Daoy (cell line): ENCODE data around the gene CTDP1. TPM values are rescaled to one million over a fixed set of nuclear protein-coding genes. Genes with fewer than 3 reads are reported as not detected.
"Not testable (repeated sequence)": the region's sequence is repeated elsewhere in the genome, so short reads cannot be mapped to it uniquely, and the experiment has no call there.

Experiments
- DNase-seq: peaks from one replicate; pipeline ENCODE4 v3.0.0-alpha.2; 2015; ENCODE audit warnings: low read depth
- total RNA-seq: library from RNA; depleted of rRNA; stranded (reverse); fragments of >200 nt; shearing (Covaris generic); gene quantifications from 2 replicates; pipeline ENCODE4 v1.2.3, GENCODE V29; 2014

The CTDP1 gene
- total RNA-seq, 1 experiment from 2014 or later: 13.9 TPM

DNA sequence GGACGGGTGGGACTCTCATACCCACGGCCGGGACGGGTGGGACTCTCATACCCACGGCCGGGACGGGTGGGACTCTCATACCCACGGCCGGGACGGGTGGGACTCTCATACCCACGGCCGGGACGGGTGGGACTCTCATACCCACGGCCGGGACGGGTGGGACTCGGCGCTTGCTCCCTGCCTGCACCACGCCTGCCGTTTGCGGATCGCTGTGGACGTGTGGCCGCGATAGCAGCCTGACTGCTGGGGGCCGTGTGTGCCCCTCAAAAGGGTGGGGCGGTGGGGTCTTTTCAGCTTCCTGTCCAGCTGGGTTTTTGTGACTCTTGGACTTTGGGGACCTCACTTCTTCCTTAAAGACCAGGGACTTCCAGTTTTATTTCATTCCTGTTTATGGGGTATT, 60.4 kb downstream of the CTDP1 start:
- DNase-seq: not testable (repeated sequence)

DNA sequence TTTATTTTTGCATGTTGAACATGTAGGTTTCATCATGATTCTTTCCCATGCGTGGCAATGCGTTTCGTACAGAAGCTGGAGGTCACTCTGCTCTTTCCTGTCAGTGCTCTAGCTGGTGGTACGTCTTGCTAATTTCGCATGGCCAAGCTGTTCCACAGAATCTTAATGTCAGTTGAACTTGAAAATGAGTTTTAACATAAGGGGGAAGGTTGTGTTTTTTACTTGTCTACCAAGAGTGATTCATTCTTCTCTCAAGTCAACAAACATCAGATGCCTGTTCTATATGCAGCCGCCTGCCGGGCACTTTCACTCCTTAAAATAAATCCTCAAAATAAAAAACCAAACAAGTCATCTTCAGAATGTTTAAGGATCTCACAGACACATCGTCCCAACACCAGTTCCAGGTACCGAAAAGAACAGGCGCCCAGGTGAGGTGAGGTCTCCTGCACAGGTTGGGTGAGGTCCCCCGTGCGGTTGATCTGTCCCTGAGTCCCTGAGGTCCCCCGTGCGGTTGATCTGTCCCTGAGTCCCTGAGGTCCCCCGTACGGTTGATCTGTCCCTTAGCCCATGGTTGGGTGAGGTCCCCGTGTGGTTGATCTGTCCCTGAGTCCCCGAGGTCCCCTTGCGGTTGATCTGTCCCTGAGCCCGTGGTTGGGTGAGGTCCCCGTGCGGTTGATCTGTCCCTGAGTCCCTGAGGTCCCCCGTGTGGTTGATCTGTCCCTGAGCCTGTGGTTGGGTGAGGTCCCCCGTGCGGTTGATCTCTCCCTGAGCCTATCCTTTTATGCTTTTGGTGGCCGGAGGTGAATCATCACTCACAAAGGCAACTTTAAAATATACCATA, 61.1 kb downstream of the CTDP1 start:
- no peak for DNase-seq

DNA sequence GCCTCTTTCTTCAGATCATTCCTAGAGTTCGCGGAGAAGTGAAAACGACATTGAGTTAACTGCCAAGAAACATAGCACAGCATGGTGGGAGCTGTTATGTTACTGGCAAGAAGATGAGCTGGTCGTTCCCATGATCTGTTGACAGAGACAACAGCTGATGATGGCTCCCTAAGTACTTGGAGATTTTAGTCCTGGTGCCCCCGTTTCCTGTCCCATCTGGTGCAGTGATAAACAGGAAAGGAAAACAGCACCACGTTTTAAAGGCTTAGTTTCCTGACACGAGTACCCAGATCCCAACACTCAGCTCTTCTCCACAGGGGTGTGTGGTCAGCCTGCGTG, 61.7 kb downstream of the CTDP1 start:
- DNase-seq: no peak

DNA sequence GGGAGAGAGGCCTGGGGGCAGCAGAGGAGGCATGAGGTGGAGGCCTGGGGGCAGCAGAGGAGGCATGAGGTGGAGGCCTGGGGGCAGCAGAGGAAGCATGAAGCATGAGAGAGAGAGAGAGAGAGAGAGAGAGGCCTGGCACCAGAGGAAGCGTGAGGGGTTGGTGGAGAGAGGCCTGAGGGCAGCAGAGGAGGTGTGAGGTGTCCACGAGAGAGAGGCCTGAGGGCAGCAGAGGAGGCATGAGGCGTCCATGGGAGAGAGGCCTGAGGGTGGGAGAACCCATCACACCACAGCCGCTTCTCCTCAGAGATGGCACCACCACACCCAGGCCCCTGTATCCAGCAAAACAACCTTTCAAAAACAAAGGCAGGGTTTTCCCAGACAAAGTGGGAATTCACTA, 62.5 kb downstream of the CTDP1 start:
- no peak for DNase-seq

- DNase-seq: no peak
Measured at GRCh38 chr18:79744625-79745024, 65.0 kb downstream of the CTDP1 start.

GRCh38 chr18:79746730-79747129, 67.1 kb downstream of the CTDP1 start:
- no peak for DNase-seq

DNA sequence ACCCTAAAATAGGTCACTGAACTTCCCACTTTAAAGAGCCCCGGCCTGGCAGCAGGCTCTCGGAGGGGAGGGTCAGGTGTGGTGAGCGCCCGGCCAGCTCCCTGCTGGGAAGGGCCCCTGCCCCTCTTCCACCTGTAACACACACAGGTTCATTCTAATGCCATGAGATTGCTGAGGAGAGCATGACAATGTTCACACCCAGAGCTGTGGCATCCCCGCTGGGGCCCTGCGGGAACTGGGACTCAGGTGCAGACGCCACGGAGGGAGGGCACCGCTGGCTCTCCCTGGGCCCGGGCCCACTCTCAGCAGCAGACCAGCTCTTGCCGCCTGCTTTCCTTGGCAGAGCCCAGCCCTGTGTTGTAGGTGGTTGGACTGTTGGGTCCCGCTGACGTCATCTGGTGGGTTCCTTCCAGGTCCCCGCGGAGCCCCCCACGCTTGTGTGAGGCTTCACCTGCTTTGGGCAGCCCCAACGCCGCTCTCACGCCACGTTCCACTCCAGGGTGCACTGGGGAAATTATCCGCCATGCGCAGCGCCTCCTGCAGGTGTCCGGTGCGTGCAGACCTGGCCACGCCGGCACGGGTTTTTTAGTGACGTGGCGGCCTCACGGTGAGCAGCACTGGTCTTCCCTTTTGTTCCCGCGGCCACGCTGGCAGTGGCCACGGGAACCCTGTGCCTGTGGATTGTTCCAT, 67.7 kb downstream of the CTDP1 start:
- no peak for DNase-seq

GRCh38 chr18:79748321-79749180, 68.9 kb downstream of the CTDP1 start:
- no peak for DNase-seq

DNA sequence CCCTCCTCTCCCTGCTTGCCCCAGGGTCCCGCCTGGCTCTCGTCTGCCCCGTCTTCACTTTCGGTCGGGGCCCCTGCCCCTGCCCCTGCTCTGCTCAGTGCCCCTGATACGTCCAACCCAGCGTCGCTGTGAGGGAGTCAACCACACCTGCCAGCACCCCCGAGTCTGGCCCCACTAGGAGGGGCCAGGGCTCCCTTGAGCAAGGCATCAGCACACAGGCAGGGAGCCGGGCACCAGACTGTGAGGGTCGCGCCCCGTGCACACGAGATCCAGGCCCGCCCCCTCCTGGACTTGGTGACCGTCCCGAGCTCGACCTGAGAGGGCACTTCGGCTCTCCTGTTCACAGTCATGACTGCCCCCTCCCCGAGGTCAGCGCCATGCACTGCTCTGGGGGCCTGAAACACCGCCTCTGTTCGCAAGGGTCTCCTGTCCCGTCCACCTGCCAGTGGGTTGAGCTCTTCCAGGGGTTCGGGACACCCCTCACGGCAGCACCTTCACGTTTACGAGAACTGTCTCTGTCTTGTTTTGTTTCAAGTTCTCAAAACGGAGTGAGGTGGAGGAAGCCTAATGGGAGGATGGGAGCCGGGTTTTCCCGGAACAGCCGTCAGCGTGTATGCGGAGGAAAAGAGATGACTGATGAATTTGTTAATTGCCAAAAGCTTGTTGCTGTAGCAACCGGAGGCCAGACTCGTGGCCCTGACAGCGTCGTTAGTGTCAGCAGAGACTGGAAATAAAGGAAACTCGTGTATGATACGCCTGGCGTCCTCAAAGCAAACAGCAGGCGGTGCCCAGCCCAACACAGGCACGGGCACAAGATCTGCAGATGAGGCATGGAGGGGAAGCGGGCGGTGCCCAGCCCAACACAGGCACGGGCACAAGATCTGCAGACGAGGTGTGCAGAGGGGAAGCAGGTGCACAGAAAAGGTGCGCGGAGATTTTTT, 69.9 kb downstream of the CTDP1 start:
- DNase-seq: no peak

GRCh38 chr18:79750980-79751571, 71.5 kb downstream of the CTDP1 start:
- no peak for DNase-seq

- not testable (repeated sequence) for DNase-seq
Measured at GRCh38 chr18:79751918-79752578, 72.4 kb downstream of the CTDP1 start.

DNA sequence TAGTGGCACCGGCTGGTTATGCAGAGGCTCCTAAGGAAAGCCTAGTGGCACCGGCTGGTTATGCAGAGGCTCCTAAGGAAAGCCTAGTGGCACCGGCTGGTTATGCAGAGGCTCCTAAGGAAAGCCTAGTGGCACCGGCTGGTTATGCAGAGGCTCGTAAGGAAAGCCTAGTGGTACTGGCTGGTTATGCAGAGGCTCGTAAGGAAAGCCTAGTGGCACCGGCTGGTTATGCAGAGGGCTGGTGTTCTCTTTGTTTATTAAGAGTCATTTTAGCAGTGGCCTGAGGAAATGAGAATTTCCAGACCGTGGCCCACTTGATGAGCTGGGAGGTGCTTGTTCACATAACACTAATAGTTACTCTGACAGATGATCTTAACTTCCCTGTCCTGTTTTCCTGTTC, 73.3 kb downstream of the CTDP1 start:
- DNase-seq: not testable (repeated sequence)

GRCh38 chr18:79753391-79753851, 73.8 kb downstream of the CTDP1 start:
- no peak for DNase-seq

- DNase-seq: no peak
Measured at GRCh38 chr18:79754022-79754761, 74.6 kb downstream of the CTDP1 start.

DNA sequence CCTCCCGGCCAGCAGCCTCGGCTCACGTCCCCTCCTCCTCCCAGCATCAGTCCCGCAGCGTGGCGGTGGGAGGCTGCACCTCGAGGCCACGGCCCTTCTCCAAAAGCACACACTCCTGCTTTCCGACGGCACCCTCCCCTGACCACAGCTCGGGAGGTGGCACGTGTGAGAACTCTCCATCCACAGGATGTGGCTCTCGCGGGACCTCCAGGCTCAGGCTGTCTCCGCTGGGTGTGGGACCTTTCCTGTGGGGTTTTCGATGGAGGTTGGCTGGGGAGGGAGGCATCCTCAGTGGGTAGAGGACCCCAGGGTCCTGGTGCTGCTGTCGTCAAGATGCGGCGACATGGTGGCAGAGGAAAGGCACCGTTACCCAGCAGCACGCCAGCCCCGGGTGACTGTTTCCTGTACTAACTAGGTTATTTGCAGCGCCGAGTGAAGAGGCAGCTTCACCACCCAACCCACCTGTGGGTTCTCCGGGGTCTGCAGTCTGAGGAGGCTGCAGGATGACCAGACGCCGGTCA, 75.3 kb downstream of the CTDP1 start:
- DNase-seq: no peak

DNA sequence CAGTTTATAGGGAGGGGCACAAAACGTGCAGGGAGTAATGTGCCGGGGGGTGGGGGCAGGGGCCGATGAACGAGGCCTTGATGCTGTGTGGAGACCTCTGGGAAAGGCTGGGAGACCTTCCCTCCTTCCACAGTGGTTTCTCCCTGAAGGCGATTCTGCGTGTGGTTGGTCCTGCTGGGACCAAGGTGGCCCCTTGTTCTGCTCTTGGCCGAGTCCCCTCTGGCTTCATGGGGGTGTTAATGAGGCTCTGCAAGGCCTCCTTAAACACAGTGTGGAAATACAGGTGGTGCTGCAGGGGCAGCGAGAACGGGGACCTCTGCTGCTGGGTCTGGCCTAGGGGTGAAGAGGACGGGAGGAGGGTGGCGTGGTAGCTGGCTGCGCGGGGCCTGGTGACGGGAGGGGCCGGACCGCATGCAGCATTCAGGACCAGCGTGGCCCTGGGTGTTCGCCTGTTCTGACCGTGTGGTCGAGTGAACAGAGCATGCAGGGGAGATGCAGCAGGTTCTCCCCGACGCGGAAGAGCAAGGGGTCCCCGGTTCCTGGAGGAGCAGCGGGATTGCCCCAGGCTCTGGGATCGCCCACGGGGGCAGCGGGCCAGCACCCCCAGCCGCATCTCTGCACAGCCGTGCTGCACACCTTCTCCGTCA, 76.0 kb downstream of the CTDP1 start:
- DNase-seq: no peak

- DNase-seq: no peak
Measured at GRCh38 chr18:79756143-79756500, 76.5 kb downstream of the CTDP1 start.

GRCh38 chr18:79756826-79757225, 77.2 kb downstream of the CTDP1 start:
- DNase-seq: no peak

DNA sequence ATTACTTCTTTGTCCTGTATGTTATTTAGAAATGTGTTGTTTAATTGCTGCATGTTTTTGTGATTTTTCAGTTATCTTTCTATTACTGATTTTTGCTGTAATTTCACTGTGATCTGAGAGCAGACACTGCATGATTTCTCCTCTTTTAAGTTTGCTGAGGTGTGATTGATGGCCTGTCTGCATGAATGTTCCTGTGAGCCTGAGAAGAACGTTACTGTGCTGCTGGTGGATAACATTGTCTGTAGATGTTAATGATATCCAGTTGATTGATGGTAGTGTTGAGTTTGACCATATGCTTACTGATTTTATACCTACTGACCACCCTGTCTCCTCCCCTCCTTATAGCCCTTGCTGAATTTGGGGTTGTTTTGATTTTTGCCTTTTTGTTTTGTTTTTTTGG, 80.7 kb downstream of the CTDP1 start:
- no peak for DNase-seq
